GM12872 (cell line): ENCODE measurements around the gene FNTB.

ENCODE experiments used
- CTCF ChIP-seq: IDR thresholded peaks from 3 replicates; pipeline ENCODE4 v1.5.1; 2011; ENCODE audit warnings: low read depth, mild to moderate bottlenecking, low read length, moderate library complexity; ENCODE audit not compliant: insufficient read depth

FNTB gene

GRCh38 chr14:65043893-65044595 lies 57.3 kb downstream of the FNTB start:
- no peak for TF ChIP-seq CTCF

GRCh38 chr14:65044596-65044959 lies 57.9 kb downstream of the FNTB start:
- no peak for TF ChIP-seq CTCF

GRCh38 chr14:65045006-65045405 lies 58.3 kb downstream of the FNTB start:
- TF ChIP-seq CTCF, result no peak

- TF ChIP-seq CTCF, result no peak
These were observed 59.0 kb downstream of the FNTB start for GRCh38 chr14:65045709-65046108.

GRCh38 chr14:65052832-65053231 lies 66.1 kb downstream of the FNTB start:
- TF ChIP-seq CTCF, result no peak

- TF ChIP-seq CTCF, result no peak
These were observed 66.8 kb downstream of the FNTB start for GRCh38 chr14:65053466-65053865.

- no peak for TF ChIP-seq CTCF
These were observed 67.9 kb downstream of the FNTB start for GRCh38 chr14:65054471-65055085.
